ENCODE measurements around the gene SLITRK2.

SLITRK2 gene

DNA sequence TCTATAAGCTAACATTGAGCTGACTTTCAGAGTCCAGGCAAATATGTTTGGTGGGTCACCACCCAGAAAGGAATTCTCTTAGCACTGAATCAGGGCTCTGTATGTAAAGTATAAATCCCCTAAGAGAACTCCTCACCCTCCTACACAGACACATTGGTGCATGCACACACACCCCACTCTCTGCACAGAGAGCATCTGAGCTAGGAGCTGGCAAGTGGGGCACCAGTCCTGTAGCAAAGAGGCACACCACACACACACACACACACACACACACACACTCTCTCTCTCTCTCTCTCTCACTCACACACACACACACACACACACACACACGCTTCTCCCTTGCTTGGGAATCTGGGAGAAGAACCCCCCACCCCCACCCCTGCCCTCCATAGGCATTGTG is 3.2 kb downstream of the SLITRK2 start:
- TF ChIP-seq, protein P1, sequence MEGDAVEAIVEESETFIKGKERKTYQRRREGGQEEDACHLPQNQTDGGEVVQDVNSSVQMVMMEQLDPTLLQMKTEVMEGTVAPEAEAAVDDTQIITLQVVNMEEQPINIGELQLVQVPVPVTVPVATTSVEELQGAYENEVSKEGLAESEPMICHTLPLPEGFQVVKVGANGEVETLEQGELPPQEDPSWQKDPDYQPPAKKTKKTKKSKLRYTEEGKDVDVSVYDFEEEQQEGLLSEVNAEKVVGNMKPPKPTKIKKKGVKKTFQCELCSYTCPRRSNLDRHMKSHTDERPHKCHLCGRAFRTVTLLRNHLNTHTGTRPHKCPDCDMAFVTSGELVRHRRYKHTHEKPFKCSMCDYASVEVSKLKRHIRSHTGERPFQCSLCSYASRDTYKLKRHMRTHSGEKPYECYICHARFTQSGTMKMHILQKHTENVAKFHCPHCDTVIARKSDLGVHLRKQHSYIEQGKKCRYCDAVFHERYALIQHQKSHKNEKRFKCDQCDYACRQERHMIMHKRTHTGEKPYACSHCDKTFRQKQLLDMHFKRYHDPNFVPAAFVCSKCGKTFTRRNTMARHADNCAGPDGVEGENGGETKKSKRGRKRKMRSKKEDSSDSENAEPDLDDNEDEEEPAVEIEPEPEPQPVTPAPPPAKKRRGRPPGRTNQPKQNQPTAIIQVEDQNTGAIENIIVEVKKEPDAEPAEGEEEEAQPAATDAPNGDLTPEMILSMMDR (IDR thresholded peaks at IDR 0.05) = no peak

DNA sequence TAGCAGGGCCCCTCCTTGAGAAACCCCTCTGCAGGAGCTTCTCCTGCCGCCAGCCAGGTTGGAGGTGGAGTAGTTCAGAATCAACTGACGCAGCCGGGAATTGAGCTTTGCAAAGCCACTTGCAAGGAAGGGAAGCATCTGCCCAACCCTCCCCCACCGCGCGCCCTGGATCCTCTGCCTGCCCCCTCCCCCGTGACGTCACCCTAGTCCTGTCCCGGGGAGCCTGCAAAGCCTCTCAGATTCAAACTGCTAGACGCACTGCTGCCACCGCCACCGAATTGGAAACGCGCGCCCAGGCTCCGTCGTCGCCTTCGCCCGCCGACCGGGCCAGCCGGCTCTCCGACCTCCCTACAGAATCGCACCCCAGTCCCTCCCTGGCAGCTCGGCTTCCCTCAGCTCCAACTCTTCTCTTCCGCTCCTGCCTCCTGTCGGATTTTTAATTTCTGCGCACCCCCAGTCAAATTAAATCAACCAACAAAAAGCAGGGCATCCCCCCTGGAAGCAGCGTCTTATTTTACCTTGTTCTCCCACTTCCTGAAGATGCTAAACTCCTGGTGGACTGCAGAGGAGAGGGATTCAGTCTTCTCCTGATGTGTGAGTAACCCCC is 3.8 kb downstream of the SLITRK2 start:
- TF ChIP-seq, protein P1 (IDR thresholded peaks at IDR 0.05) = no peak

DNA sequence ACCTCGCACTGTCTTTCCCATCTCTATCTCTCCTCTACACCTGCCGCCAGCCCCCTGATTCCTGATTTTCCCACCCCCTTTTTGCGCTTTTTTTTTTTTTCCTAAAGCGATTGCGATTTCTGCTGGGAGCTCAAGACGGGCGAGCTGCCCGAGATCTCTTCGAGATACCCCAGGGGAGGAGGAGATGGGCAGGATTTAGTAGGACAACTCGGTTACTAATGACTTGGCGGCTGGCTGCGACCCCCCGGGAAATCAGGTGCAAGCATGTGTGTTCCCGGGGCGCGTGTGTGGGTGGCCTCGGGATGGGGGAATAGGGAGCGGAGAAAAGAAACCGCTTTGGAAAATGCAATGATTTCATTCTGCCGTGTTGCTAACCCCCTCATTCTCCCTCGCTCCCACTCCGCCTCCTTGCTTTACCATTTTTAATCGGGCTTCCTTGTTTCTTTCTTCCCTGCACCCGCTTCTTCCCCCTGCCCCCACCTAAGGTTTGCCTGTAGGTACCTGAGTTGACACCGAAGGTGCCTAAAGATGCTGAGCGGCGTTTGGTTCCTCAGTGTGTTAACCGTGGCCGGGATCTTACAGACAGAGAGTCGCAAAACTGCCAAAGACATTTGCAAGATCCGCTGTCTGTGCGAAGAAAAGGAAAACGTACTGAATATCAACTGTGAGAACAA is 4.4 kb downstream of the SLITRK2 start:
- TF ChIP-seq, protein P1 (IDR thresholded peaks at IDR 0.05) = no peak

DNA sequence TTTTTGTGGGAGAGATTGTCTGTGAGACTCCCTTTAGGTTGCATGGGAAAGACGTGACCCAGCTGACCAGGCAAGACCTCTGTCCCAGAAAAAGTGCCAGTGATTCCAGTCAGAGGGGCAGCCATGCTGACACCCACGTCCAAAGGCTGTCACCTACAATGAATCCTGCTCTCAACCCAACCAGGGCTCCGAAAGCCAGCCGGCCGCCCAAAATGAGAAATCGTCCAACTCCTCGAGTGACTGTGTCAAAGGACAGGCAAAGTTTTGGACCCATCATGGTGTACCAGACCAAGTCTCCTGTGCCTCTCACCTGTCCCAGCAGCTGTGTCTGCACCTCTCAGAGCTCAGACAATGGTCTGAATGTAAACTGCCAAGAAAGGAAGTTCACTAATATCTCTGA is 5.5 kb downstream of the SLITRK2 start:
- TF ChIP-seq, protein P1 (IDR thresholded peaks at IDR 0.05) = no peak

DNA sequence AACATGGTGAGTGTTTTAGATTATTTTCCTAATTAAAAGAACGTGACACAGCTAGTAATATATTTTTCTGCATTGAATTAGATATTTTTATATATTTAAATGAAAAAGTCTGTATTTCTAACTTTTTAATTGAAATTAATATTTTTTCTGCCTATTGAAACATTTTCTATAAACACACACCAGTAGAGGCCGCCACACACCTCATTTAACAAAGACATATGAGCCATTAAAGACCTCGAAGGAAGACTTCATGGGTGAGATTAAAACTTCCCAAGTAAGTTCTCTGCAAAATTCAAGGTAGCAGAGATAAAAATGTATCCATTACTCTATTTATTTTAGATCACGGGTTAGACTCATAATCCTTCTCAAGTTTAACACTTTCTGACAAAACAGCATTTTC is 8.3 kb downstream of the SLITRK2 start:
- TF ChIP-seq, protein P1 (IDR thresholded peaks at IDR 0.05) = peak; percentile 22; the same call in 1 of the 2 replicates

DNA sequence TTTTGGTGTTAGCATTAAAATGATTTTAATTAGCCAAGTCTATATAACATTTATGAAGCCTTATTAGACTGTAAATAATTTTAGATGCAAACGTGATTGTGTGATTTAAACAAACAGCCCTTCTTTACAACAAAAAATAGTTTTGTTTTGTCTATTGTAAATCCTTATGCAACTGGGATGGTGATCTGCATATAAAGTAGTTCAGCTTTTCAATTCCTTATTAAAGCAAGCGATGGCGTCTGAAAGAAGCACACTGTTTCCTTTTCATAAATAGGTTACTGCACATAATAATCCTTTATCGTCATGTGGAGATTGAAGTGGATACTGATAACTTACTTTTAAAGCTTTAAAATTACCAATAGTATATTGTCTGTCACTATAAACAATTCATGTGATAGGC is 8.8 kb downstream of the SLITRK2 start:
- TF ChIP-seq, protein P1 (IDR thresholded peaks at IDR 0.05) = no peak

DNA sequence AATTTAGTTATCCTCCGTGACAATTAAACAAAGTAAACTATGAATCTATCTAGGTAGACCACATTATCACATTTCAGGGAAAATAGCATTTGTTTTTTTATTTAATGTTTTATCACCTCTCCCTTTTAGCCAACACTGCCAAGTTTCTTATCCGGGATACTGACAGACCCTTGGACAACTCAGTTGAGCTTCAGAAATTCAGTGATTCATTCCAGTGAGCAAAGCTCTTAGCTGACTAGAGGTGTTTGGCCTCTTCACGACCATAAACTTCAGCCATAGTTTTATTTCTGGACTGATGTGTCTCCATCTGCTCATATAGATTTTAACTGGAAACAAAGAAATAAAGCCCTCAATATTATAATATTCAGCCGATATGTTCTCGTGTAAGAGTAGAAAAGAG is 15.2 kb downstream of the SLITRK2 start:
- TF ChIP-seq, protein P1 (IDR thresholded peaks at IDR 0.05) = no peak

All from LNCAP (cell line).